ENCODE data around the gene MAGEA12.
"Not testable (repeated sequence)": the region's sequence is repeated elsewhere in the genome, so short reads cannot be mapped to it uniquely, and the experiment has no call there.

DNA sequence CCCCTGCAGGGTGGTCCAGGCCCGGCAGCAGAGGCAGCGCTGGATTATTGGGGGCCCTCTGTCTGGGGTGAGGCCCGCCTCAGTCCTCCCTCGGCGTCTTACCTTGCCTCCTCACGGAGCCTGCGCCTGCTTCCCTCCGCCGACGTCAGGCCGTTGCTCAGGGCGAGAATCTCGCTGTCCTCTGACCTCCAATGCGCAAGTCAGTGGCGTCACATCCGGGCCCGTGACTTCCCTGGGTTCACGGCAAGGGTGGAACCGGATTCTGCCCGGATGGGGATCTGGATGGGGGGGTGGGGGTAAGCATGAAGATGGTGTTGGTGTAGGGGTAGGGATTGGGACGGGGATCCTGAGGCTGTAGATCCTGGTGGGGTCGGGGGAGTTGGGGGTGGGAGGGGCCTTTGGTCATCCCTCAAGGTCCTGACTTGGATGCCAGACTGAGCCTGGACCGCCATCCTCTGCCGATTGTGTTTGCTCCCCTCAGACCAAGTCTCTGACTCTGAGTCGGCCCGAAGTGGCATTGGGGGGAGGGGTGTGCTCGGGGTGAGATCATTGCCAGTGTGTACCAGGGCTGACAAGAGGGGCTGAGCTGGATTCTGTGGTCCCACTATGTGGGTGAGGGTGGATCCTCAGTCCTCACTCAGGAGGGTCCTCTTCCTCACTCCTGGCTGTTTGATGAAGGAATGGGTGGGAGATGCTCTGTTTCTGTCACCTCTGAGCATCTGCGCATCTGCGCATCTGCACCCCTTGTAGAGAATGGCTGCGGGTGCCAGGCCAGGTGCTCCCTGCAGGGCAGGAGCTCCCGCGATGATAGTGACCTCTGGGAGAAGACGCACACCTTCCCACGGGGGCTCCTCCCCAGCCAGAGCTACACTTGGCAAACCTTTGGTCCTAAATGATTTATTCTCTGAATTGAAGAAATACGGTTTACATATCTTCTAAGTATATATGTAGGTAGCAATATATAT lies 20.4 kb downstream of the MAGEA12 start, which contains the start of gene MAGEA2:
- TF ChIP-seq, protein P1, sequence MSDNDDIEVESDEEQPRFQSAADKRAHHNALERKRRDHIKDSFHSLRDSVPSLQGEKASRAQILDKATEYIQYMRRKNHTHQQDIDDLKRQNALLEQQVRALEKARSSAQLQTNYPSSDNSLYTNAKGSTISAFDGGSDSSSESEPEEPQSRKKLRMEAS (IDR thresholded peaks at IDR 0.05; ENCODE audit: low read depth, low read length), result not testable (repeated sequence)
- TF ChIP-seq POLR2A (IDR thresholded peaks at IDR 0.05; ENCODE audit: extremely low read depth, insufficient read length), result not testable (repeated sequence)
- TF ChIP-seq, protein P2, sequence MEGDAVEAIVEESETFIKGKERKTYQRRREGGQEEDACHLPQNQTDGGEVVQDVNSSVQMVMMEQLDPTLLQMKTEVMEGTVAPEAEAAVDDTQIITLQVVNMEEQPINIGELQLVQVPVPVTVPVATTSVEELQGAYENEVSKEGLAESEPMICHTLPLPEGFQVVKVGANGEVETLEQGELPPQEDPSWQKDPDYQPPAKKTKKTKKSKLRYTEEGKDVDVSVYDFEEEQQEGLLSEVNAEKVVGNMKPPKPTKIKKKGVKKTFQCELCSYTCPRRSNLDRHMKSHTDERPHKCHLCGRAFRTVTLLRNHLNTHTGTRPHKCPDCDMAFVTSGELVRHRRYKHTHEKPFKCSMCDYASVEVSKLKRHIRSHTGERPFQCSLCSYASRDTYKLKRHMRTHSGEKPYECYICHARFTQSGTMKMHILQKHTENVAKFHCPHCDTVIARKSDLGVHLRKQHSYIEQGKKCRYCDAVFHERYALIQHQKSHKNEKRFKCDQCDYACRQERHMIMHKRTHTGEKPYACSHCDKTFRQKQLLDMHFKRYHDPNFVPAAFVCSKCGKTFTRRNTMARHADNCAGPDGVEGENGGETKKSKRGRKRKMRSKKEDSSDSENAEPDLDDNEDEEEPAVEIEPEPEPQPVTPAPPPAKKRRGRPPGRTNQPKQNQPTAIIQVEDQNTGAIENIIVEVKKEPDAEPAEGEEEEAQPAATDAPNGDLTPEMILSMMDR (IDR thresholded peaks at IDR 0.05; ENCODE audit: low read depth, low read length), result not testable (repeated sequence)

All from NB4 (cell line).